NCI-H2107 (cell line): ENCODE measurements around the gene DZIP1L.

Experiments
- DNase-seq: peaks from one replicate; lab custom pipeline; 2025; lab: John Stamatoyannopoulos, UW

Gene DZIP1L

GRCh38 chr3:138034918-138035317 is 80.5 kb downstream of the DZIP1L start:
- no peak for DNase-seq

- no peak for DNase-seq
Measured at GRCh38 chr3:138033202-138033691, 82.2 kb downstream of the DZIP1L start.

GRCh38 chr3:138032567-138032966 is 82.8 kb downstream of the DZIP1L start:
- DNase-seq, result no peak

- DNase-seq, result no peak
Measured at GRCh38 chr3:138031536-138031935, 83.9 kb downstream of the DZIP1L start.

- DNase-seq, result no peak
Measured at GRCh38 chr3:138030734-138031280, 84.6 kb downstream of the DZIP1L start.

GRCh38 chr3:138027821-138028220 is 87.6 kb downstream of the DZIP1L start:
- DNase-seq, result no peak

- no peak for DNase-seq
Measured at GRCh38 chr3:138025553-138025952, 89.9 kb downstream of the DZIP1L start.

GRCh38 chr3:138023754-138024153 is 91.7 kb downstream of the DZIP1L start:
- DNase-seq, result no peak

GRCh38 chr3:138019281-138020069 is 95.9 kb downstream of the DZIP1L start:
- DNase-seq, result no peak

- no peak for DNase-seq
Measured at GRCh38 chr3:138016065-138016464, 99.3 kb downstream of the DZIP1L start.

- no peak for DNase-seq
Measured at GRCh38 chr3:138012526-138012925, 102.9 kb downstream of the DZIP1L start.
